C4-2B (cell line): ENCODE results near the gene TENM4.

ENCODE experiments used
- H3K27ac ChIP-seq: fragments of 450-650 bp; 2 replicates; pipeline ENCODE4 v1.5.1; 2017
- CTCF ChIP-seq: fragments of 450-650 bp; conservative IDR thresholded peaks from 2 replicates; pipeline ENCODE4 v1.5.1; 2017; ENCODE audit warnings: mild to moderate bottlenecking
- ZFX ChIP-seq: fragments of 450-650 bp; IDR thresholded peaks from 2 replicates; pipeline ENCODE4 v1.6.1; 2017

Gene TENM4

GRCh38 chr11:79419120-79419519, 21.7 kb downstream of the TENM4 start:
- no peak overlapping the region for H3K27ac ChIP-seq

GRCh38 chr11:79418241-79418640, 22.6 kb downstream of the TENM4 start:
- no peak for TF ChIP-seq CTCF
- no peak overlapping the region for H3K27ac ChIP-seq

More at GRCh38 chr11:79419120-79419519, 21.7 kb downstream of the TENM4 start:
- TF ChIP-seq CTCF (no peak), ZFX (no peak)

GRCh38 chr11:79417069-79417920, 23.5 kb downstream of the TENM4 start:
- TF ChIP-seq ZFX = no peak
- TF ChIP-seq CTCF = no peak
- H3K27ac ChIP-seq = no peak overlapping the region

GRCh38 chr11:79415912-79416311, 24.9 kb downstream of the TENM4 start:
- TF ChIP-seq CTCF = no peak
- TF ChIP-seq ZFX = no peak
- no peak overlapping the region for H3K27ac ChIP-seq

GRCh38 chr11:79415411-79415810, 25.4 kb downstream of the TENM4 start:
- TF ChIP-seq ZFX (no peak), CTCF (no peak)

GRCh38 chr11:79414644-79415317, 26.0 kb downstream of the TENM4 start:
- no peak for TF ChIP-seq CTCF
- no peak for TF ChIP-seq ZFX
- no peak overlapping the region for H3K27ac ChIP-seq

More at GRCh38 chr11:79415411-79415810, 25.4 kb downstream of the TENM4 start:
- no peak overlapping the region for H3K27ac ChIP-seq

- H3K27ac ChIP-seq = no peak overlapping the region
- TF ChIP-seq ZFX (no peak), CTCF (no peak)
Observed at GRCh38 chr11:79414041-79414440, 26.8 kb downstream of the TENM4 start.
